ENCODE results near the gene PLS3. TPM values are rescaled to one million over a fixed set of nuclear protein-coding genes. Genes with fewer than 3 reads are reported as not detected.

PLS3 gene
- total and polyA plus RNA-seq, 9 of the 15 experiments (the other 6 are each of a cell fraction or from before 2014, with no cell fraction given): 0.03 to 0.42 (median 0.03) TPM; not detected in 4

- in situ Hi-C loops (cut with MboI): no loop called here
- no peaks in the 10 kb centered on the region for H3K27me3 ChIP-seq (ENCODE audit: control insufficient read depth in 2 of 2, insufficient read depth in 2 of 2, low read length in 2 of 2)
- no peak overlapping the region for H3K4me3 ChIP-seq
- H3K27ac ChIP-seq (ENCODE audit: extremely low read depth, low read depth, low read length): no peak overlapping the region
- POLR2A ChIA-PET: no interaction called here
- intact Hi-C loops (cut with micrococcal nuclease): no loop called here
- no peaks in the 10 kb centered on the region for H3K9me1 ChIP-seq (ENCODE audit: control insufficient read depth, insufficient read depth, low read length)
- BruUV-seq (replicated peaks): no TSS peak
- no peak overlapping the region for H3K9ac ChIP-seq (ENCODE audit: insufficient read depth in 1 of 2, low read depth in 2 of 2, low read length in 2 of 2)
- no peak for ATAC-seq
- H3K9me3 ChIP-seq (replicated peaks; ENCODE audit: control insufficient read depth, insufficient read depth, low read depth, low read length): no peaks in the 10 kb centered on the region
- FAIRE-seq: no peak
- H3K36me3 ChIP-seq (ENCODE audit: control insufficient read depth, insufficient read depth, low read length): no peaks in the 10 kb centered on the region
- H2AFZ ChIP-seq (ENCODE audit: low read depth, low read length): no peak overlapping the region
- CTCF ChIA-PET (ENCODE audit: low intra/inter-chr PET ratio): no interaction called here
- TF ChIP-seq ZBTB17 (CRISPR knock-in tag; IDR thresholded peaks at IDR 0.05): no peak
- no peak for TF ChIP-seq MAX (CRISPR knock-in tag; IDR thresholded peaks at IDR 0.05)
- no peaks in the 10 kb centered on the region for H3K4me1 ChIP-seq (replicated peaks in 1 of 2; ENCODE audit: control insufficient read depth in 2 of 2, insufficient read depth in 2 of 2, low read length in 2 of 2)
- no peak overlapping the region for H3K4me2 ChIP-seq (ENCODE audit: insufficient read depth, low read length)
- no peaks in the 10 kb centered on the region for H3K79me2 ChIP-seq (ENCODE audit: control insufficient read depth, insufficient read depth, low read length)
- no peak for DNase-seq (ENCODE audit: extremely low read depth in 1 of 4, low spot score in 3 of 4)
- no peaks in the 10 kb centered on the region for H4K20me1 ChIP-seq (replicated peaks; ENCODE audit: control insufficient read depth, insufficient read depth, low read length)
These were observed 25.6 kb upstream of the PLS3 start for GRCh38 chrX:115535421-115535820.

GRCh38 chrX:115535844-115536243 lies 25.1 kb upstream of the PLS3 start:
- POLR2A ChIA-PET: no interaction called here
- FAIRE-seq: no peak
- 0% methylated on average over 1 of the region's 1 CpG for WGBS (ENCODE audit: insufficient coverage, low coverage, missing lambda C conversion rate)

More at GRCh38 chrX:115535844-115536243, 25.1 kb upstream of the PLS3 start:
- Histone ChIP-seq H3K9ac (ENCODE audit: insufficient read depth in 1 of 2, low read depth in 2 of 2, low read length in 2 of 2) (no peak overlapping the region), H3K36me3 (ENCODE audit: control insufficient read depth, insufficient read depth, low read length) (no peaks in the 10 kb centered on the region), H3K27me3 (ENCODE audit: control insufficient read depth in 2 of 2, insufficient read depth in 2 of 2, low read length in 2 of 2) (no peaks in the 10 kb centered on the region), H3K4me1 (replicated peaks in 1 of 2; ENCODE audit: control insufficient read depth in 2 of 2, insufficient read depth in 2 of 2, low read length in 2 of 2) (no peaks in the 10 kb centered on the region), H3K4me3 (no peak overlapping the region), H2AFZ (ENCODE audit: low read depth, low read length) (no peak overlapping the region), H3K27ac (ENCODE audit: extremely low read depth, low read depth, low read length) (no peak overlapping the region), H3K4me2 (ENCODE audit: insufficient read depth, low read length) (no peak overlapping the region), H3K79me2 (ENCODE audit: control insufficient read depth, insufficient read depth, low read length) (no peaks in the 10 kb centered on the region), H3K9me3 (replicated peaks; ENCODE audit: control insufficient read depth, insufficient read depth, low read depth, low read length) (no peaks in the 10 kb centered on the region), H4K20me1 (replicated peaks; ENCODE audit: control insufficient read depth, insufficient read depth, low read length) (no peaks in the 10 kb centered on the region), H3K9me1 (ENCODE audit: control insufficient read depth, insufficient read depth, low read length) (no peaks in the 10 kb centered on the region)
- DNase-seq (ENCODE audit: extremely low read depth in 1 of 4, low spot score in 3 of 4) (no peak), ATAC-seq (no peak)
- TF ChIP-seq NCOA6 (IDR thresholded peaks at IDR 0.05) (no peak), ZFP30 (CRISPR knock-in tag; IDR thresholded peaks at IDR 0.05; ENCODE audit: borderline replicate concordance) (no peak), MBD1 (CRISPR knock-in tag; IDR thresholded peaks at IDR 0.05) (no peak), DLX4 (CRISPR knock-in tag; IDR thresholded peaks at IDR 0.05) (no peak), TEAD4 (IDR thresholded peaks at IDR 0.05; ENCODE audit: low read length) (no peak), TEAD4 (CRISPR knock-in tag; IDR thresholded peaks at IDR 0.05; ENCODE audit: borderline replicate concordance) (no peak), FOXP1 (CRISPR knock-in tag; IDR thresholded peaks at IDR 0.05) (no peak), POLR2G (IDR thresholded peaks at IDR 0.05; ENCODE audit: low read depth, low read length) (no peak), SIX5 (IDR thresholded peaks at IDR 0.05; ENCODE audit: borderline replicate concordance in 1 of 2, insufficient read depth in 1 of 2, low read depth in 1 of 2, low read length in 2 of 2) (no peak), POLR2H (tag; IDR thresholded peaks at IDR 0.05; ENCODE audit: low read depth) (no peak), RFX7 (CRISPR knock-in tag; IDR thresholded peaks at IDR 0.05) (no peak), HES1 (IDR thresholded peaks at IDR 0.05; ENCODE audit: low read depth) (no peak)
- in situ Hi-C loops (cut with MboI): no loop called here
- BruUV-seq (replicated peaks): no TSS peak
- intact Hi-C loops (cut with micrococcal nuclease): no loop called here
- CTCF ChIA-PET (ENCODE audit: low intra/inter-chr PET ratio): no interaction called here
